Calu3 (cell line): ENCODE results near the gene SAFB. TPM values are rescaled to one million over a fixed set of nuclear protein-coding genes. Genes with fewer than 3 reads are reported as not detected.
"Not testable (repeated sequence)": the region's sequence is repeated elsewhere in the genome, so short reads cannot be mapped to it uniquely, and the experiment has no call there.

ENCODE experiments used
- BruUV-seq: library from RNA; stranded (reverse); fragments of 400-500 nt; replicated peaks from 2 replicates; lab custom pipeline; 2021; lab: Mats Ljungman, UMichigan
- CTCF ChIA-PET: fragments of 300-600 bp; sonication (Branson Sonifier 250); formaldehyde crosslinking; loops from one replicate; lab custom pipeline; 2022; ENCODE audit warnings: antibody characterized with exemption; lab: Charles Lee
- DNase-seq: peaks from one replicate; pipeline ENCODE4 v3.0.0; 2022
- H3K27ac Mint-ChIP-seq: one replicate; pipeline ENCODE4 v1.8.0; 2022; ENCODE audit warnings: mixed read lengths; ENCODE audit not compliant: unreplicated experiment
- H3K27me3 Mint-ChIP-seq: one replicate; pipeline ENCODE4 v1.8.0; 2022; ENCODE audit warnings: mixed read lengths; ENCODE audit not compliant: unreplicated experiment
- H3K36me3 Mint-ChIP-seq: one replicate; pipeline ENCODE4 v1.8.0; 2022; ENCODE audit warnings: mild to moderate bottlenecking, moderate library complexity, mixed read lengths; ENCODE audit not compliant: insufficient read depth, unreplicated experiment
- H3K4me1 Mint-ChIP-seq: one replicate; pipeline ENCODE4 v1.8.0; 2022; ENCODE audit warnings: mild to moderate bottlenecking, low read depth, mixed read lengths; ENCODE audit not compliant: unreplicated experiment
- H3K4me3 Mint-ChIP-seq: one replicate; pipeline ENCODE4 v1.8.0; 2022; ENCODE audit warnings: mild to moderate bottlenecking, low read depth, moderate library complexity, mixed read lengths; ENCODE audit not compliant: unreplicated experiment
- H3K9me3 Mint-ChIP-seq: one replicate; pipeline ENCODE4 v1.8.0; 2022; ENCODE audit warnings: low read depth, mixed read lengths; ENCODE audit not compliant: unreplicated experiment
- CTCF ChIP-seq: fragments of 200-600 bp; IDR thresholded peaks from one replicate; pipeline ENCODE4 v1.8.0; 2022; ENCODE audit warnings: antibody characterized with exemption; ENCODE audit not compliant: unreplicated experiment
- intact Hi-C: fragments of 100-400 bp; cut with micrococcal nuclease; formaldehyde crosslinking; loops from one replicate; pipeline ENCODE4 v1.10.0; 2022; ENCODE audit not compliant: unreplicated experiment
- total RNA-seq: library from RNA; stranded (reverse); gene quantifications from 2 replicates; pipeline ENCODE4 v1.2.3, GENCODE V29; 2022

SAFB gene
- total RNA-seq, 1 experiment from 2014 or later, result 87.3 TPM

GRCh38 chr19:5607318-5608275 lies 15.3 kb upstream of the SAFB start:
- no peak overlapping the region for H3K27ac Mint-ChIP-seq

GRCh38 chr19:5608291-5608690 lies 14.6 kb upstream of the SAFB start:
- H3K27ac Mint-ChIP-seq, result no peak overlapping the region
- TF ChIP-seq CTCF, result no peak
- CTCF ChIA-PET, result no interaction called here
- H3K9me3 Mint-ChIP-seq, result no peaks in the 10 kb centered on the region
- H3K27me3 Mint-ChIP-seq, result no peaks in the 10 kb centered on the region
- DNase-seq, result no peak
- H3K4me3 Mint-ChIP-seq, result no peak overlapping the region
- no TSS peak for BruUV-seq
- H3K36me3 Mint-ChIP-seq, result peaks cover 54% of the 10 kb centered on the region
- intact Hi-C loops, result no loop called here
- no peaks in the 10 kb centered on the region for H3K4me1 Mint-ChIP-seq

More at GRCh38 chr19:5607318-5608275, 15.3 kb upstream of the SAFB start:
- H3K27me3 Mint-ChIP-seq, result no peaks in the 10 kb centered on the region
- no peak overlapping the region for H3K4me3 Mint-ChIP-seq
- peaks cover 55% of the 10 kb centered on the region for H3K36me3 Mint-ChIP-seq
- no peaks in the 10 kb centered on the region for H3K9me3 Mint-ChIP-seq
- CTCF ChIA-PET, result no interaction called here
- no TSS peak for BruUV-seq
- no peak for TF ChIP-seq CTCF
- H3K4me1 Mint-ChIP-seq, result no peaks in the 10 kb centered on the region
- intact Hi-C loops, result no loop called here
- DNase-seq, result no peak

- H3K27ac Mint-ChIP-seq, H3K4me3 Mint-ChIP-seq, intact Hi-C loops: not testable (repeated sequence)
These were observed 14.1 kb upstream of the SAFB start for GRCh38 chr19:5608766-5609165.

GRCh38 chr19:5609881-5610448 lies 12.9 kb upstream of the SAFB start:
- H3K9me3 Mint-ChIP-seq, result no peaks in the 10 kb centered on the region
- no peak overlapping the region for H3K27ac Mint-ChIP-seq
- no peak for DNase-seq
- no peak for TF ChIP-seq CTCF
- peaks cover 60% of the 10 kb centered on the region for H3K36me3 Mint-ChIP-seq
- no peaks in the 10 kb centered on the region for H3K4me1 Mint-ChIP-seq
- H3K27me3 Mint-ChIP-seq, result no peaks in the 10 kb centered on the region
- no peak overlapping the region for H3K4me3 Mint-ChIP-seq
- no TSS peak for BruUV-seq
- CTCF ChIA-PET, result no interaction called here
- intact Hi-C loops, result no loop called here

More at GRCh38 chr19:5608766-5609165, 14.1 kb upstream of the SAFB start:
- H3K27me3 Mint-ChIP-seq, BruUV-seq, CTCF ChIA-PET, DNase-seq, H3K9me3 Mint-ChIP-seq, H3K4me1 Mint-ChIP-seq: not testable (repeated sequence)
- H3K36me3 Mint-ChIP-seq, result peaks cover 49% of the 10 kb centered on the region
